HepG2 (cell line): Measurements from ENCODE around the gene HSPA14. TPM values are rescaled to one million over a fixed set of nuclear protein-coding genes. Genes with fewer than 3 reads are reported as not detected.
A peak's percentile ranks its signal among the peaks of the same experiment; 100 is the strongest.

Source experiments
- DR1 ChIP-seq: sonication (generic); formaldehyde crosslinking; IDR thresholded peaks from 2 replicates; pipeline ENCODE4 v1.8.0; 2021; ENCODE audit warnings: mild to moderate bottlenecking, missing genetic modification reagents, inconsistent platforms
- HOXA5 ChIP-seq: sonication (generic); formaldehyde crosslinking; IDR thresholded peaks from 2 replicates; pipeline ENCODE4 v1.4.0; 2020; ENCODE audit warnings: missing genetic modification reagents
- REXO4 ChIP-seq: sonication (generic); formaldehyde crosslinking; IDR thresholded peaks from 2 replicates; pipeline ENCODE4 v1.8.0; 2022; ENCODE audit warnings: missing genetic modification reagents, mild to moderate bottlenecking, borderline replicate concordance
- SMC3 ChIP-seq: IDR thresholded peaks from 2 replicates; pipeline ENCODE4 v1.6.1; 2011; ENCODE audit warnings: low read length, improper control_type of control experiment
- ZNF354B ChIP-seq: sonication (generic); formaldehyde crosslinking; IDR thresholded peaks from 2 replicates; pipeline ENCODE4 v1.8.0; 2022; ENCODE audit warnings: mild to moderate bottlenecking, missing genetic modification reagents
- polyA plus RNA-seq, 8 experiments: library from polyadenylated mRNA; depleted of rRNA in 3 of 8; stranded (reverse) in 7 of 8; unstranded in 1 of 8; fragments of >200 nt; fragmentation: Illumina TruSeq in 4 of 8; extraction: Trizol in 4 of 8; gene quantifications; 2 replicates each; pipeline versions ENCODE4 v1.2.1 to v1.2.3, GENCODE V29; 2011 to 2016; ENCODE audit warnings: low read depth in 4 of 8, missing spikeins in 1 of 8, mixed read lengths in 1 of 8; ENCODE audit not compliant: insufficient read depth in 1 of 8
- total RNA-seq, 5 experiments: library from RNA; depleted of rRNA; stranded (reverse); fragments of >200 nt; fragmentation: Illumina TruSeq; extraction: Trizol; gene quantifications; 2 replicates each; pipeline ENCODE4 v1.2.3, GENCODE V29; 2016; ENCODE audit warnings: low read depth in 1 of 5
- TF ChIP-seq, protein P1 (sequence below): sonication (generic); formaldehyde crosslinking; IDR thresholded peaks from 2 replicates; pipeline ENCODE4 v1.5.0; 2020; ENCODE audit warnings: mild to moderate bottlenecking, missing genetic modification reagents, borderline replicate concordance
- TF ChIP-seq, protein P2 (sequence below): sonication (generic); formaldehyde crosslinking; IDR thresholded peaks from 2 replicates; pipeline ENCODE4 v1.5.0; 2020; ENCODE audit warnings: mild to moderate bottlenecking, missing genetic modification reagents, moderate library complexity

The HSPA14 gene
- total and polyA plus RNA-seq, 2 of the 13 experiments (the other 11 are each of a cell fraction or from before 2014, with no cell fraction given), result 10.7 to 29.8 TPM

DNA sequence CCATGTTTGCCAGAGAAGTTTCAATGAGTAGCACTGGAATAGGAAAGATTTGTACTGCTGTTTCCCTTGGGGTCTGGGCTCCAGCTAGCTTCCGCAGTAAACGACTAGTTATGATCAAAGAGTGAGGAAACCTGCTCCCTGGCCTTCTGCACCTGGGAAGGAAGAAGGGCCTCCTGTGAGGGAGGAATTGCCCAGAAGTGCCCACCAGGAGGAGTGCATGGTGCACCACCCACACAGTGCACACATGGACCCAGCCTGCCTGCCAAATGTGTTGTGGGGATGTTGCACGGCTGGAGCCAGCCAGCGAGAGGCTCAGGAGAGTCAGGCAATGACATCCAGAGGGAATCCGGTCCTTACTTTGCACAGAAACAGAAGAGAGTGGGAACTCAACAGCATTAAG, 36.4 kb upstream of the HSPA14 start (continued):
- TF ChIP-seq, protein P1, sequence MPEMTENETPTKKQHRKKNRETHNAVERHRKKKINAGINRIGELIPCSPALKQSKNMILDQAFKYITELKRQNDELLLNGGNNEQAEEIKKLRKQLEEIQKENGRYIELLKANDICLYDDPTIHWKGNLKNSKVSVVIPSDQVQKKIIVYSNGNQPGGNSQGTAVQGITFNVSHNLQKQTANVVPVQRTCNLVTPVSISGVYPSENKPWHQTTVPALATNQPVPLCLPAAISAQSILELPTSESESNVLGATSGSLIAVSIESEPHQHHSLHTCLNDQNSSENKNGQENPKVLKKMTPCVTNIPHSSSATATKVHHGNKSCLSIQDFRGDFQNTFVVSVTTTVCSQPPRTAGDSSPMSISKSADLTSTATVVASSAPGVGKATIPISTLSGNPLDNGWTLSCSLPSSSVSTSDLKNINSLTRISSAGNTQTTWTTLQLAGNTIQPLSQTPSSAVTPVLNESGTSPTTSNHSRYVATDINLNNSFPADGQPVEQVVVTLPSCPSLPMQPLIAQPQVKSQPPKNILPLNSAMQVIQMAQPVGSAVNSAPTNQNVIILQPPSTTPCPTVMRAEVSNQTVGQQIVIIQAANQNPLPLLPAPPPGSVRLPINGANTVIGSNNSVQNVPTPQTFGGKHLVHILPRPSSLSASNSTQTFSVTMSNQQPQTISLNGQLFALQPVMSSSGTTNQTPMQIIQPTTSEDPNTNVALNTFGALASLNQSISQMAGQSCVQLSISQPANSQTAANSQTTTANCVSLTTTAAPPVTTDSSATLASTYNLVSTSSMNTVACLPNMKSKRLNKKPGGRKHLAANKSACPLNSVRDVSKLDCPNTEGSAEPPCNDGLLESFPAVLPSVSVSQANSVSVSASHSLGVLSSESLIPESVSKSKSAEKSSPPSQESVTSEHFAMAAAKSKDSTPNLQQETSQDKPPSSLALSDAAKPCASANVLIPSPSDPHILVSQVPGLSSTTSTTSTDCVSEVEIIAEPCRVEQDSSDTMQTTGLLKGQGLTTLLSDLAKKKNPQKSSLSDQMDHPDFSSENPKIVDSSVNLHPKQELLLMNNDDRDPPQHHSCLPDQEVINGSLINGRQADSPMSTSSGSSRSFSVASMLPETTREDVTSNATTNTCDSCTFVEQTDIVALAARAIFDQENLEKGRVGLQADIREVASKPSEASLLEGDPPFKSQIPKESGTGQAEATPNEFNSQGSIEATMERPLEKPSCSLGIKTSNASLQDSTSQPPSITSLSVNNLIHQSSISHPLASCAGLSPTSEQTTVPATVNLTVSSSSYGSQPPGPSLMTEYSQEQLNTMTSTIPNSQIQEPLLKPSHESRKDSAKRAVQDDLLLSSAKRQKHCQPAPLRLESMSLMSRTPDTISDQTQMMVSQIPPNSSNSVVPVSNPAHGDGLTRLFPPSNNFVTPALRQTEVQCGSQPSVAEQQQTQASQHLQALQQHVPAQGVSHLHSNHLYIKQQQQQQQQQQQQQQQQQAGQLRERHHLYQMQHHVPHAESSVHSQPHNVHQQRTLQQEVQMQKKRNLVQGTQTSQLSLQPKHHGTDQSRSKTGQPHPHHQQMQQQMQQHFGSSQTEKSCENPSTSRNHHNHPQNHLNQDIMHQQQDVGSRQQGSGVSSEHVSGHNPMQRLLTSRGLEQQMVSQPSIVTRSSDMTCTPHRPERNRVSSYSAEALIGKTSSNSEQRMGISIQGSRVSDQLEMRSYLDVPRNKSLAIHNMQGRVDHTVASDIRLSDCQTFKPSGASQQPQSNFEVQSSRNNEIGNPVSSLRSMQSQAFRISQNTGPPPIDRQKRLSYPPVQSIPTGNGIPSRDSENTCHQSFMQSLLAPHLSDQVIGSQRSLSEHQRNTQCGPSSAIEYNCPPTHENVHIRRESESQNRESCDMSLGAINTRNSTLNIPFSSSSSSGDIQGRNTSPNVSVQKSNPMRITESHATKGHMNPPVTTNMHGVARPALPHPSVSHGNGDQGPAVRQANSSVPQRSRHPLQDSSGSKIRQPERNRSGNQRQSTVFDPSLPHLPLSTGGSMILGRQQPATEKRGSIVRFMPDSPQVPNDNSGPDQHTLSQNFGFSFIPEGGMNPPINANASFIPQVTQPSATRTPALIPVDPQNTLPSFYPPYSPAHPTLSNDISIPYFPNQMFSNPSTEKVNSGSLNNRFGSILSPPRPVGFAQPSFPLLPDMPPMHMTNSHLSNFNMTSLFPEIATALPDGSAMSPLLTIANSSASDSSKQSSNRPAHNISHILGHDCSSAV, result no peak
- TF ChIP-seq HOXA5 (CRISPR knock-in tag), result no peak
- no peak for TF ChIP-seq ZNF354B
- TF ChIP-seq DR1, result no peak
- TF ChIP-seq, protein P2, sequence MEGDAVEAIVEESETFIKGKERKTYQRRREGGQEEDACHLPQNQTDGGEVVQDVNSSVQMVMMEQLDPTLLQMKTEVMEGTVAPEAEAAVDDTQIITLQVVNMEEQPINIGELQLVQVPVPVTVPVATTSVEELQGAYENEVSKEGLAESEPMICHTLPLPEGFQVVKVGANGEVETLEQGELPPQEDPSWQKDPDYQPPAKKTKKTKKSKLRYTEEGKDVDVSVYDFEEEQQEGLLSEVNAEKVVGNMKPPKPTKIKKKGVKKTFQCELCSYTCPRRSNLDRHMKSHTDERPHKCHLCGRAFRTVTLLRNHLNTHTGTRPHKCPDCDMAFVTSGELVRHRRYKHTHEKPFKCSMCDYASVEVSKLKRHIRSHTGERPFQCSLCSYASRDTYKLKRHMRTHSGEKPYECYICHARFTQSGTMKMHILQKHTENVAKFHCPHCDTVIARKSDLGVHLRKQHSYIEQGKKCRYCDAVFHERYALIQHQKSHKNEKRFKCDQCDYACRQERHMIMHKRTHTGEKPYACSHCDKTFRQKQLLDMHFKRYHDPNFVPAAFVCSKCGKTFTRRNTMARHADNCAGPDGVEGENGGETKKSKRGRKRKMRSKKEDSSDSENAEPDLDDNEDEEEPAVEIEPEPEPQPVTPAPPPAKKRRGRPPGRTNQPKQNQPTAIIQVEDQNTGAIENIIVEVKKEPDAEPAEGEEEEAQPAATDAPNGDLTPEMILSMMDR (CRISPR knock-in tag), result peak; percentile 52
- TF ChIP-seq REXO4 (CRISPR knock-in tag), result no peak
- 0 out of 2 replicates have a peak, but pooled peaks have one; percentile 8 for TF ChIP-seq SMC3
